Activated CD4-positive, alpha-beta T cell treated with anti-CD3 and anti-CD28 coated beads, Interleukin-10, Interleukin-2, amounts not matched to agents 100 ng/mL and 50 ng/mL, durations not matched to agents 16 hours and 8 hours (primary cell): ENCODE data around the gene ABCD4.
"Not testable (repeated sequence)": the region's sequence is repeated elsewhere in the genome, so short reads cannot be mapped to it uniquely, and the experiment has no call there.

Source experiments
- DNase-seq: peaks from one replicate; pipeline ENCODE4 v3.0.0-alpha.2; 2020

Gene ABCD4

DNA sequence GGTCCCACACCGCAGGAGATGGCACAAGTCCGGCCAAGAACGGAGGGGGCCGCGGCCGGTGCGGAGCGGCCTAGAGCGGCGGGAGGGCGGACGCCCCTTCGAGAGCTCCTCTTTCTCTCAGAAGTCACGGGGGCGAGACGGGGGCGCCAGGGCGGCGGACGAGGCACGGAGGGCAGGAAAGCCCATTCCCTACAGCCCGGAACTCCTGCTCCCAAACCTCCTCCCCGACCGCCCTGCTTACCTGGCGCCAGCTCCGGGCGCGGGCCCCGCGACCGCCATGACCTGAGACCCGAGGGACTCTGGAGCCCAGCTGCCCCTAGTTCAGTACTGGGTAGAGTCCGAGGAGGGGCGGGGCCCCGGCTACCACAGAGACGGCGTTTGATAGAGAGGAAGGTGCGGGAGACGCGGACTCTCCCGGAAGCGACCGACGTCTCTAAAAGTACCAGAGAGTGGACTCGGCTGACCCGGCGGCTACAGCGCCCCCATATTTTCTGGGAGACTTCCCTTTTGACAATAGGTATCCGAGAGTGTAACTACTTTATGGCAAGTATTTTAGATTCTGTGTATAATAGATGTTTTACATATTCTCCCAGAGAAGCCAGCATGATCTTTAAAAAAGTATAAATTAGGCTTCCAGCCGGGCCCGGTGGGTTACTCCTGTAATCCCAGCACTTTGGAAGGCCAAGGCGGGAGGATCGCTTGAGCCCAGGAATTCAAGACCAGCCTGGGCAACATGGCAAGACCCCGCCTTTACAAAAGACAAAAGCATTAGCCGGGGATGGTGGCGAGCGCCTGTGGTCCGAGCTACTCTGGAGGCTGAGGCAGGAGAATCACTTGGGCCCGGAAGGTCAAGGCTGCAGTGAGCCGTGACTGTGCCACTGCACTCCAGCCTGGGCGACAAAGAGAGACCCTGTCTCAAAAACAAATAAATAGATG is at the start of gene ABCD4:
TSS of gene ABCD4 (minus strand) at position 301 of the 936 bp plus-strand sequence. CDS start at position 279, 22 bp downstream.
- DNase-seq = peak; percentile 95

DNA sequence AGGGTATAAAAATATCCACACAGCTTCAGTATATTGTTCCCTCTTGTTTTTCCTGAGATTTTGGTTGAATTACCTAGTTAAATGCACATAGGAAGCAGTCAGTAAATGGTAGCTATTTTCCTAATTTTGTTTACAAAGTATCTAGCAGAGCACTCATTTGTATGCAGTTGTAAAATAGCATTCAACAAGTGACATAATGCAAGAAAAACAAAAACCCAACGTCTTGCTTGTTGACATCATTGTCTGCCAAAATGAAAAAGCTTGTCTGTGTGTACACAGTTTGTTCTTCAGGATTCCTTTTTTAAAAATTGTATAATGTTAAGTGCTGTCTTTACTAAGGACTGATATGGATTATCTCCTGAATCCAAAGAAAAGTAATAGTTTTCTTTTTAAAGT is 48.2 kb upstream of the ABCD4 start:
- DNase-seq = no peak

DNA sequence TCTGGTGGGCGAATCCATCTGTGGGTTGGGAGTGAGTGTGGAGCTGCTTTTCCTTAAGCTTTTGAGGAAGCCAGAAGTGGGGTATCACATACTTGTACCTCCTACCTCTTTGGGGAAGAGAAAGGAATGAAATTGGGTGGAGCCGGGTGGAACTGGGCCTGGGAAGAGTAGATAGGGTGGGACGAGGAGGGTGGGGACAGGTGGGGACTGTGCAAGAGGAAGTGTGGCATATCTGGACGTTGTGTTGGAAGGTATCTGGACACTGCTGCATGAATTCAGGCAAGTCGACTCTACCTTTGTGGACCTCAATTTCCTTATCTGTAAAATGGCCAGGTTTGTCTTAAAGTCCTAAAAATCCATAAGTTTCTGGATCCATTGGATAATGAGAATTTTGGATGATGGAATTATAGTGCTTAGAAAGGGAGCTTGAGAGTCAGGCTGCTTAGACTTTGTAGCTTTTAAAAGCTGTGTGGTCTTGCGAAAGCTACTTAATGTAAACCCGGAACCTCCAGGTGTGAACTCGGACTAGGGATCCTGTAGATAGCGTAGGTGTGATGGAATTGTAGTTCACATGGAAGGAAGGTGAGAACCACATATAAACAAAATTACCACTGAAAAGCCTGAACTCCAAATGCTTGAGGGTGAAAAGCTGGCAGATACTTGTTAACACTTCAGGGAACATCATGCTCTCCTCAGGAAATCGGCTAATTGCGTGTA is 47.6 kb upstream of the ABCD4 start:
- DNase-seq = no peak

DNA sequence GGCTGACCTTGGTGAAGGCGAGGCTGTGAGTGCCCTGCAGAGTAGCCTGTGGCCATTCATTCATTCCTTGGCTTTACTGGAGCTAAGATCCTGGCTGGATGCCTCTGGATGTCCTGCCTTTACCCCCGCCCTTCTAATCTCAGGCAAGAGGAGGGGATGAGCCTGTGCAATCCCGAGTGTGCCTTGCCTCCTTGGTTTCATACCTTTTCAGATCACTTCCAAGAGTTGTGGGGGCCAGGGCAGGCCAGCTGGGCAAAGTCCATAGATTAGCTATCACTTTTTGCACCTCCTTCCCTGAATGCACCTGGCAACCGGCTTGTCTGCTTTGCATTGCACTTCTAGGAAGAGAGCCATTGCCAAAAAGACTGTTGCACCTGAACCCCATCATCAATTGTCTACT is 47.0 kb upstream of the ABCD4 start:
- DNase-seq = no peak

DNA sequence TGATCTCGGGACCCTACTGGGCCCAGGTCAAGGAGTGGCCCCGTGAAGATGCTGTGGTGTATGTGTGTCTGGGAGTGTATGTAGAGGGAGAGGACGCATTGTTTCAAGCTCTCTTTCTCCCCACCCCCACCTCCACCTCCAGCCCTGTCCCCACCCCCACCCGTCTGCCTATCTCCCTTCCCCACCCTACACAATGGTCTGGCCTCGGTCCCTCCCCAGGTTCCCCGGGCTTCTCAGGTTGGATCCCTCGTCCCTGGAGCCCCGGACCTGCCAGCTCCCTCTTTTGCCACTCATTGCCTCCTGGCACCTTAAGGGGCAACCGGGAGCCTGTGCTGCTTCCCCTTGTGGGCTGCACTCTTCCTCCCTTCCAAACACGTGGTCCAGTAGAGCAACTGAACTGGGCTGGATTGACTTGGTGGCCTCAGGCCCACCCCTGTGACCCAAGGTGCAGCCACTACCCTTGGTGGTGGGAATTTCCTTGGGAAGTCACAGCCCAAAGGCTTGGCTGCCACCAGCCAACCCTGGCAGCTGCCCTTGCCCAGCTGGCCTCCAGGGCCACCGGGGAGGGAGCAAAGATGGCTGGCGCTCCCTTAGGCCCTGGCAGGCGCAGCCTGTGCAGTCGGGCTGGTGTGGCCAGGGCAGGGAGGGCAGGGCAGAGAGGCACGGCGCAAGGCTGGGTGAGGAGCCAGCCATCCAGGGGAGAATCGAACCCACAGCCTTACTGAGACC is 46.2 kb upstream of the ABCD4 start:
- no peak for DNase-seq

DNA sequence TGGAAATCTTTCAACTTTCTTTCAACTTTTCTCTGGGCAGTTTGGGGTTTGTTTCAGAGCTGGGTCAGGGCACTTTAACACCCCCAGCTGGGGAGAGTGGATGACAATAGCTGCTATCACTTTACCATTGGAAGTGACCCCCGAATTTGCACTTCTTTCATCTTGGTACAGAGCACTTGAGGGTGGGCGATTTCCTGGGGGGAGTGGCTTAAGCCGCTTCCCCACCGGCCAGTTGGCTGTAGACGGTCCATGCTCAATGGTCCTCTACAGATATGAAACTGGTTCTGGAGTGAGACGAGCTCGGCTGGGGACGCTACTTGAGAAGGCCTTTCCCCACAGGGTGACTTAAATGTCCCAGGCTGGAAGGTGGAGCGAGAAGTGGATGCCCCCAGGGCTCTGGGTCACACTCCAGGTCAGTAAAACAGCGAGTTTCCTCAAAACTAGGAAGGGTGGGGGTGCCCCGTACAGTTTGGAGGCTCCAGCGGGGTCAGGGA is 45.6 kb upstream of the ABCD4 start, which contains the start of gene VRTN:
TSS of gene VRTN (plus strand) at position 231 of the 494 bp plus-strand sequence. CDS start 8,313 bp downstream, outside the sequence.
- DNase-seq = no peak

DNA sequence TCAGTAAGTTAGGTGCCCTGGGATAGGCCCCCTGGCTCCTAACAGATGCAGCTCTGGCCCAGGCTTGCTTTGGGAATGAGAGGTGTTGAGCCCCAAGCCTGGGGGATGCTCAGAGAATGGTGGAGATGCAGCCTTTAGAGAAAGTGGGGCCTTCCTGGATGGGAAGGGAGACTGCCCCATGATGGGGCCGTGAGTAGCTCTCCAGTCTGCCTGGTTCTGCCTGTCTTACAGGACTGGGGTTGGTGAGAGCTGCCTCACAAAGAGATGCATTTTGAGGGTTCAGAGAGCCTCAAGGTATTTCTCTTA is 45.0 kb upstream of the ABCD4 start:
- no peak for DNase-seq

DNA sequence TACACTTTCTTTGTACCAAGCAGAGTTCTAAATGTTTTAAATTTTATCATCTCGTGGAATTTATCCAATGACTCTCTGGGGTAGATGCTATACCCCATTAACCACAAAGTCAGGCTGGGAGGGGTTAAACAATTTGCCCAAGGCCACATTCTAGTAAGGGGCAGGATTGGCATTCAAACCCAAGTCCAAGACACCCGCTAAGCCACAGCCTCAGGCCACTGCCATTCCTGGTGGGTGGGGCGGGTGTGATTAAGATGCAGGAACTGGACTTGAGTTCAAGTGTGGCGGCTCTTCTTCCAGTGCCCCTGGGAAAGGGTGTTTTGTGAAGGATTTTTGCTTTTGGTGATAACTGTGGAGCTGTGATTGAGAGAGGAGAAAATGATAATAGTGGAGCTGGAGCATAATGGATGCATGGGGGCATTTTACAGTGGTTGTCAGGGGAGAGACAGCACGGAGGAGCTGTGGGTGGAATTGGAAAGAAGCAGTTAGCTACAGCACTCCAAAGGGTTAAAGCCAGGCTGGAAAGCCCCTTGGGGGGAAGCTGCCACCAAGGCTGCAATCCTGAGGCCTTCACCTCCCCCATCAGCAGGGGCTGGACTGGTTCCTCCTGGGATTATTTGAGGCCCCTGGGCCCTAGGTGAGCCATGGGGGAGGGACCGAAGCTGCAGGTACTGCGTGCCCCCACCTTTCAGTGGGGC is 44.5 kb upstream of the ABCD4 start:
- DNase-seq = no peak

DNA sequence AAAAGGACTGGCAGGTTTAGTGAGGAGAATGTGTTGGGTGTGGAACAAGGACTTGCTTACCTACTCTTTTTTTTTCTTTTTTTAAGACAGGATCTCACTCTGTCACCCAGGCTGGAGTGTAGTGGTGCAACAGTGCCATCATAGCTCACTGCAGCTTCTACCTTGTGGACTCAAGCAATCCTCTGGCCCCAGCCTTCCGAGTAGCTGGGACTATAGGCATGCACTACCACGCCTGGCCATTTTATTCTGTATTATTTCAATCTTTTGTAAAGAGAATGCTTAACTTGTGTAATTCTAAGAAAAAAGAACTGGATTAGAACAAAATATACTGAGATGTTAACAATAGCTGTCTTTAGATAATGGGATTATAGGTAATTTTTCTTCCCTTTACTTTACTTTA is 43.6 kb upstream of the ABCD4 start:
- no peak for DNase-seq

DNA sequence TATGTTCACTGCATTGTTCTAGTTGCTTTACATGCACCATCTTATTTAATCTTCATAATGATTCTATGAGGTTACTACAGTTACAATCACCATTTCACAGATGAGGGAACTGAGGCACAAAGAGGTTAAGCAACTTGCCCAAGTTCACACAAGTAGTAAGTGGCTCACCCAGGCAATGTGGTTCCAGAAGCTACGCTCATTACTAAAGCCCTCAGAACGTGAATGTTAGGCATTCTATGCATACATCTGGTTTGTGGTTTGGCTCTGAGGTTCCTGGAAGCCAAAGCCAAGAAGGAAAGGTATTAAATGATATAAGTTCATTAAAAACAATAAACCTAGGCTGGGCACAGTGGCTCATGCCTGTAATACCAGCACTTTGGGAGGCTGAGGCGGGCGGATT is 31.2 kb upstream of the ABCD4 start:
- no peak for DNase-seq

DNA sequence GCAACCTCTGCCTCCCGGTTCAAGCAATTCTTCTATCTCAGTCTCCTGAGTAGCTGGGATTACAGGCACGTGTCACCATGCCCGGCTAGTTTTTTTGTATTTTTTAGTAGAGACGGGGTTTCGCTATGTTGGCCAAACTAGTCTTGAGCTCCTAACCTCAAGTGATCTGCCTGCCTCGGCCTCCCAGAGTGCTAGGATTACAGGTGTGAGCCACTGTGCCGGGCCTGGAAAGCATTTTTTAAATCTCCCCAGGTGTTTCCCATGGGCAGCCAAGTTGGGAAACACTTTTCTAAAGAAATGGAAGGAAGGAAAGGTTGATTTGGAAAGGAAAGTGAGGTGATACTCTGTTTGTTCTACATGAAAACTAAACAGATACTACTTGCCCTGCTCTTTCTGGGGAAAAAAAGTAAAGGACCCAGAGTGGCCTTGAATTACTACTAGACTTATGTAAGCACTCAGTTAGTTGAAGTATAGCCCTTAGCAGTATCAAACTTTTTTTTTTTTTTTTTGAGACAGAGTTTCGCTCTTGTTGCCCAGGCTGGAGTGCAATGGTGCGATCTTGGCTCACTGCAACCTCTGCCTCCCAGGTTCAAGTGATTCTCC is 27.3 kb upstream of the ABCD4 start:
- not testable (repeated sequence) for DNase-seq

DNA sequence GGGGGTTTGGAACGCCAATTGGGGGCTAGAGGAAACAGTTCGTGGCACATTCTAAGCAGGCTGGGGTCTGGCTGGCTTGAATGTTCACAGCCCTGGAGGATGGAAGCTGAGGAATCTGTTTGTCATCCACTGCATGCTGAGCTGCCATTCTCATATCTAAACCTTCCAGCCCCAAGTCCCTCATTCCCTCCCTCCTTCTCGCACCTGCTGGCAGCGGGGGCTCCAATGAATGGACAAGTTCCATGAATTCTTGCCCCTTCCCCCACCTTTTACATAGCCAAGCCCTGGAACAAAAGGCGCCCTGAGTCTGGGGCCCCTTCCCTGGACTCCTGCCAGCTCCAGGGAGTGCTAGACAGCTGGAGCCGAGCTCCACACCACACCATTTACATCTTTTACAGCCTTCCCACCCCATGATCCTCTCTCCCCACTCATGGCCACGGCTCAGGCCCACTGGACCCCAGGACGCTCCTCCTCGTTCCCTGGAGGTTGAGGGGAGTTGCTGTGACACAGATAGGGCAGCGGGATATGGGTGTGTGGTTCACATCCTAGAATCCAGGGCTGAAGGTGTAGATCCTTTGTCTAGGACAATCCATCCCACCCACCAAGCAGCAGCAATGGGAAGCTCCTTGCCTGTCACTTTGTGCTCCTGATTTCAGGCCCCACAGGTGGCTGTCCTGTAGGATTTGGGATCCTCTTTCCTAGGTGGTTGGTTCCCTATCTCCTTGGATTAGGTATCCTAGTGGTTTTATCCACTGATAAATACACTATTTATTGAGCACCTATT is 23.8 kb upstream of the ABCD4 start:
- no peak for DNase-seq

DNA sequence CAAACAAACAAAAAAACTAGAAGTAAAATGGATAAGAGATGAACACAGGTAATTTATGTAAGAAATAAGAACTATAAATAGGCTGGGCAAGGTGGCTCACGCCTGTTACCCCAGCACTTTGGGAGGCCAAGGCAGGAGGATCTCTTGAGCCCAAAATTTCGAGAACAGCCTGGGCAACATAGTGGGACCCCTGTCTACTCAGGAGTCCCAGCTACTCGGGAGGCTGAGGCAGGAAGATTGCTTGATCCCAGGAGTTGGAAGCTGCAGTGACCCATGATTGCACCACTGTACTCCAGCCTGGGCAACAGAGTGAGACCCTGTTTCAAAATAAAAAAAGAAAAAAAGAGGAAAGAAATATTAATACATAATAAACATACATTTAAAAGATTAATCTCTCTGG is 22.7 kb upstream of the ABCD4 start:
- DNase-seq = no peak

DNA sequence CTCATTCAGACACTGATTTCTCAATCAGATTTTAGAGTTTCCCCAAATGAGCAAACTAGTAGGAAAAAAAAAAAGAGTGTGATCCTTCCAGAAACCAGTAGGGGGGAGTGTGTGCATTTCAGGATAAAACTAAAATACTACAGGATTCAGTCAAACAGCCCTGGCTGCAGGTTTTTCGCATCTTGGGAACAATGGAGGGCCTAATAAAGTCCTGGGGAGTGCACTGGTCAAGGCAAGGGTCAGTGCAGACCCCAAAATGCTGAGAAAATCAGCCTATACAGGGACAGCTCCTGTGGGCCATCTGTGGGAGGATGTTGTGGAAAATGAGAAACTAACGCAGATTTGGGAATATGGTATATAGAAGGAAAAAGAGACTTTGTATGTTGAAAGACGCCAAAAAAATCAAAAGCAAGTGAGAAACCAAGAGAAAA is 22.2 kb upstream of the ABCD4 start:
- peak; percentile 10 for DNase-seq

DNA sequence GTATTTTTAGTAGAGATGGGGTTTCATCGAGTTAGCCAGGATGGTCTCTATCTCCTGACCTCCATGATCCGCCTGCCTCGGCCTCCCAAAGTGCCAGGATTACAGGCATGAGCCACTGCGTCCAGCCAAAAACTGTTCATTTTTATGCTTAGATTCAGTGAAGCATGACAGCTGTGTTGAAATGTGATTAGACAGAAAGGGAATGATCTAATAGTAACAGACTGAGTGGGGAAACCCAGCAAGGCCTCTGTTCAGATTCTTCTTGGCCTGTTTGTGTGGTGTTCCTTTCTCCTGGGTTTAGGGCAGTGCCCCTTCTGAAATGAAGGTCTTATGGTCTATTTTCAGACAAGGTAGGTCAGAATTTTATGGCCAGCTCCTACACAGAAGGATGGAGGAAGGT is 11.8 kb upstream of the ABCD4 start:
- DNase-seq = no peak

DNA sequence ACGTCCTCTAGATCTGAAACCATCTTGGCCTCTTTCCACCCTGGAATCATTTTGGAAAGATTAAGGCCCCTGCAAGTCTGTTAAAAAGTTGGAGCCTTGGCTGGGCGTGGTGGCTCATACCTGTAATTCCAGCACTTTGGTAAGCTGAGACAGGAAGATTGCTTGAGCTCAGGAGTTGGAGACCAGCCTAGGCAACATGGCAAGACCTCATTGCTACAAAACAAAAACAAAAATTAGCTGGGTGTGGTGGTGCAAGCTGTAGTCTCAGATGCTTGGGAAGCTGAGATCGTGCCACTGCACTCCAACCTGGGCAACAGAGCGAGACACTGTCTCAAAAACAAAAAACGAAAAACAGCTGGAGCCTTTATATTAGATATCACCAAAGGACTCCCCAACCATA is 10.9 kb upstream of the ABCD4 start:
- DNase-seq = no peak

DNA sequence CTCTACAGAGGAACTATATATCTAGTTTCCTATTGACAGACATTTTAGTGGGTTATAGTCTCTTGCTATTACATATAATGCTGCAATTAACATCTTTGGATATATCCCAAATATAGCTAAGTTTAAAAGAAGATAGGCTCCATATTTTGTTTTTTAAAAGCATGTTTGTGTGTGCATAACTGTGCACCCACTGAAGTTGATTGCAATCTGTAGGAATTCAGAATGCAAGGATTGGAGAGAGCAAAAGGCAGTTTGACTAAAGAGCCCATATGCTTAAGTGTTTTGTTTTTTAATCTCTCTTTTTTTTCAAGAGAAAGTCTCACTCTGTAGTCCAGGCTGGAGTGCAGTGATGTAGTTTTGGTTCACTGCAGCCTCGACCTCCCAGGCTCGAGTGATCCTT is 9.4 kb upstream of the ABCD4 start:
- DNase-seq = no peak

DNA sequence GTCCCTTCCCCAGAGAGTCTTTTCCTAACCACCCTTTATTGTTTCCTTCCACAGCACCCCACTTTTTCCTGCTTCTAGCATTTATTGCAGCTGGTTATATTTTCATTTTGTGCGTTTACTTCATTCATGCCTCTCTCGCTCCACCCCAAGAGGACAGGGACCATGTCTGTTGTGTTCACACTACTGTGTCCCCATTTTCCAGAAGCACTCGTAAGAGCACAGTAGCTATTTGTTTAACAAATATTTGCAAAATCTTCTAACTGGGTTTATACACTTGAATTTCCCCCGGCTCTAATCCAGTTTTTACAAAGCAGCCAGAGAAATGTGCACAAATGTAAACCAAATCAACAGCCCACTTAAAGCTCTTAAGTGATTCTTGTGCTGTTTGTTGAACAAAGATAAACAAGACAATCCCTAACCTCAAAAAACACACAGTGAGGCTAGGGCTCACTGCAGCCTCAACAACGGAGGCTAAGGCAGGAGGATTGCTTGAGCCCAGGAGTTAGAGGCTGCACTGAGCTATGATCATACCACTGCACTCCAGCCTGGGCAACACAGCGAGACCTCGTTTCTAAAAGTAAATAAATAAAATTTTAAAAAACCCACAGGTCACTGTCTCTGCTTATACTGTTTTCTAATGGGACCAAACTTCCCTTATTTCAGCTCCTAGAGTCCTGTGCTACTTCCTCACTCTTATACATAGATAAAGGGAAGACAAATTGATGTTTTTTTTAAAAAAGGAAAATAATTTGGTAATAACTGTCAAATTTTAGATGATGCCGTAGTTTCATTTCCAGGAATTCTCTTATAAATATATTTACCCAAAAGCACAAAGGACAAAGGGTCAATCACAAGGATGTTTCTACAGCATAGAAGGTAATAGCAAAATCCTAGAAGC is 6.6 kb upstream of the ABCD4 start:
- DNase-seq = no peak

DNA sequence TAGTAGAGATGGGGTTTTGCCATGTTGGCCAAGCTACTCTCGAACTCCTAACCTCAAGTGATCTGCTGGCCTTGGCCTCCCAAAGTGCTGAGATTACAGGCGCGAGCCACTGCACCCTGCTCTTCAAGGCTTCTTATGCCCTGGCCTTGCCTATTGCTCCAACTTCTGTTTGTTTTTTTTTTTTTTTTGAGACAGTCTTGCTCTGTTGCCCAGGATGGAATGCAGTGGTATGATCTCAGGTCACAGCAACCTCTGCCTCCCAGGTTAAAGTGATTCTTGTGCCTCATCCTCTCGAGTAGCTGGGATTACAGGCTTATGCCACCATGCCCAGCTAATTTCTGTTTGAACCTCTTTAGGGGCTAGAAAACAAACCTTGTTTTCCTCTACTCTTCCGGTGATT is 6.0 kb upstream of the ABCD4 start:
- no peak for DNase-seq

DNA sequence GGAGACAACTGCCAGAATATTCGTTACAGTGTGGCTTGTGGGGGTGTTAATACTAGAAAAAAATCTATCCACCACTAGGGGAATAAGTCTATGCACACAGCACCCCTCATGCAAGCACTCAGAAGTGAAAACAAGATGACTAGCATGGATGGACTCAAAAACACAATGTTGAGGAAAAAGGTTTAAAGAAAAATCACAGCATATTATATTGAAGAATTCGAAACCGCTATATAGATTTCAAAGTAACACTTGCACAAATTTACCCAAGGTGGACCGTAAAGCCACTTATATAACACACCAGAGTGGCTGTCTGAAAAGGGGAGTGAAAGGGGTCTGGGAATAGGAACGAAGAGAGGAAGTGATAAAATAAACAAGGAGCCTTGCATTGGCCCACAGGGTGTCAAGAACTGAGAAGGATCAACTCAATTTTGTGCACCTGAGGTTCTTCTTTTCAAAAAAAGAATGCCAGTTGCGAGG is 544 bp downstream of the ABCD4 start:
- DNase-seq = peak; percentile 67
